ENCODE data around the gene WIZ. TPM values are rescaled to one million over a fixed set of nuclear protein-coding genes. Genes with fewer than 3 reads are reported as not detected.
A peak's percentile ranks its signal among the peaks of the same experiment; 100 is the strongest.

The WIZ gene
- total and polyA plus RNA-seq, 7 donors = 16.6 to 39.1 (median 22.9) TPM

- DNase-seq (peak in 1 of 2 donors; percentile 37), ATAC-seq (no peak)
- 52 to 65% (median 59%) methylated on average over 12 of the region's 12 CpGs for WGBS, 3 donors
- intact Hi-C loops (cut with DNase I) = no loop called here
- Histone ChIP-seq H3K9me3 (peaks cover 4% of the 10 kb centered on the region), H3K36me3 (ENCODE audit: insufficient read depth in 1 of 2, low read depth in 1 of 2) (peaks cover 4 to 42% of the 10 kb centered on the region in 2 donors), H3K4me1 (peaks cover 37% of the 10 kb centered on the region), H3K27ac (peak overlapping the region; percentile 75), H3K4me3 (no peak overlapping the region), H3K27me3 (ENCODE audit: insufficient read depth in 3 of 3, low read length in 2 of 3) (no peaks in the 10 kb centered on the region)
- no peak for TF ChIP-seq CTCF (IDR thresholded peaks at IDR 0.05)
Observed at GRCh38 chr19:15421136-15421695, 28.5 kb downstream of the WIZ start.

GRCh38 chr19:15419413-15420025, 30.2 kb downstream of the WIZ start:
- ATAC-seq (peak in 2 of 4 donors; percentile 48 to 62), DNase-seq (peak in 1 of 2 donors; percentile 57)
- Histone ChIP-seq H3K27ac (peak overlapping the region; percentile 93), H3K4me1 (peaks cover 50% of the 10 kb centered on the region), H3K4me3 (peak overlapping the region; percentile 97), H3K36me3 (ENCODE audit: insufficient read depth in 1 of 2, low read depth in 1 of 2) (peaks cover 0 to 33% of the 10 kb centered on the region in 2 donors), H3K27me3 (ENCODE audit: insufficient read depth in 3 of 3, low read length in 2 of 3) (no peaks in the 10 kb centered on the region), H3K9me3 (peaks cover 4% of the 10 kb centered on the region)
- WGBS, 3 donors = 18 to 23% (median 18%) methylated on average over 16 of the region's 16 CpGs
- intact Hi-C loops (cut with DNase I) = loop anchor here in 1 of 2 donors (5.0 kb wide), 1 partner anchor 42 kb away; the partner anchor contains the start of gene AKAP8
- no peak for TF ChIP-seq CTCF (IDR thresholded peaks at IDR 0.05)

GRCh38 chr19:15418579-15419412, 31.0 kb downstream of the WIZ start, which contains the start of gene AKAP8L:
TSS of gene AKAP8L (minus strand) at chr19:15418988. CDS start at chr19:15418923, 65 bp downstream.
- Histone ChIP-seq H3K36me3 (ENCODE audit: insufficient read depth in 1 of 2, low read depth in 1 of 2) (peaks cover 0 to 25% of the 10 kb centered on the region in 2 donors), H3K9me3 (peaks cover 4% of the 10 kb centered on the region), H3K27ac (peak within 1 kb of the TSS; percentile 93), H3K4me1 (peaks cover 58% of the 10 kb centered on the region), H3K27me3 (ENCODE audit: insufficient read depth in 3 of 3, low read length in 2 of 3) (no peaks in the 10 kb centered on the region), H3K4me3 (peak within 1 kb of the TSS; percentile 97)
- DNase-seq (peak; percentile 98 to 99), ATAC-seq (peak; percentile 89 to 95 (median 94))
- intact Hi-C loops (cut with DNase I) = loop anchor here in 1 of 2 donors (5.0 kb wide), 1 partner anchor 41 kb away; the partner anchor contains the start of gene AKAP8
- TF ChIP-seq CTCF (IDR thresholded peaks at IDR 0.05) = peak; percentile 39
- 0 to 1% (median 0%) methylated on average over 54 to 61 of the region's 61 CpGs for WGBS, 3 donors

DNA sequence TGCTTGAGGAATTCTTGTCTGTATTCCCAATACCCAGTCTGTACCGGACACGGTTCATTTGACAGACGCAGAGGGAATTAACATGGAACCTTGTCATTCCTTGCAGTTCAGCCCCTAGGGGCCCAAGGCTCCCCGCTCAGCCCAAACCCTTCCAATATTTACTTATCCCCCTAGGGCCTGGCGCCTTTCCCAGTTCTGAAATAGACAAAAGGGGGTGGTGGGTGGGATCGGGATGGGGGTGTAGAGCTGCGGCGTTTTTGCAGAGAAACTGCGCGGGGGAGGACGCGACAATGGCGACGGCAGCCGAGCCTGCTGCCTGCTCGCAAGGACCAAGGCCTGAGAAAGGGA, 31.6 kb downstream of the WIZ start:
- intact Hi-C loops (cut with DNase I) = loop anchor here in 1 of 2 donors (5.0 kb wide), 1 partner anchor 41 kb away; the partner anchor contains the start of gene AKAP8
- no peak for TF ChIP-seq CTCF (IDR thresholded peaks at IDR 0.05)
- peak overlapping the region; percentile 97 for H3K4me3 ChIP-seq
- peak overlapping the region; percentile 93 for H3K27ac ChIP-seq
- H3K9me3 ChIP-seq = peaks cover under 1% of the 10 kb centered on the region
- peaks cover 0 to 19% of the 10 kb centered on the region in 2 donors for H3K36me3 ChIP-seq (ENCODE audit: insufficient read depth in 1 of 2, low read depth in 1 of 2)
- 0 to 1% (median 1%) methylated on average over 16 of the region's 16 CpGs for WGBS, 3 donors
- ATAC-seq = peak in 1 of 4 donors; percentile 11
- no peak for DNase-seq
- H3K27me3 ChIP-seq (ENCODE audit: insufficient read depth in 3 of 3, low read length in 2 of 3) = no peaks in the 10 kb centered on the region
- H3K4me1 ChIP-seq = peaks cover 60% of the 10 kb centered on the region

Data from psoas muscle (tissue), 8 donors.